PC-9 (cell line): ENCODE data around the gene FBLIM1. TPM values are rescaled to one million over a fixed set of nuclear protein-coding genes. Genes with fewer than 3 reads are reported as not detected.

ENCODE experiments used
- BruUV-seq: library from RNA; stranded (reverse); fragments of 400-500 nt; replicated peaks from 2 replicates; lab custom pipeline; 2021; lab: Mats Ljungman, UMichigan
- CTCF ChIA-PET: fragments of 300-600 bp; sonication (Branson Sonifier 250); formaldehyde crosslinking; loops from one replicate; lab custom pipeline; 2022; ENCODE audit warnings: antibody characterized with exemption; lab: Charles Lee
- POLR2A ChIA-PET: fragments of 300-600 bp; sonication (Branson Sonifier 250); formaldehyde crosslinking; loops from one replicate; lab custom pipeline; 2022; ENCODE audit warnings: antibody characterized with exemption; ENCODE audit not compliant: unreplicated experiment; lab: Charles Lee
- DNase-seq, 2 experiments: peaks; one replicate each; pipeline versions ENCODE4 v3.0.0 to v3.0.0-alpha.2; 2015 to 2022; ENCODE audit warnings: mixed read lengths in 1 of 2
- H2AFZ ChIP-seq: fragments of 200-600 bp; sonication (generic); 2 replicates; pipeline ENCODE4 v1.8.1; 2017; ENCODE audit warnings: antibody characterized with exemption
- H3F3A ChIP-seq: fragments of 200-600 bp; sonication (generic); 2 replicates; pipeline ENCODE4 v1.8.1; 2017; ENCODE audit warnings: antibody characterized with exemption, mild to moderate bottlenecking, low read depth; ENCODE audit not compliant: insufficient read depth
- H3K27ac ChIP-seq: fragments of 200-600 bp; sonication (generic); 2 replicates; pipeline ENCODE4 v1.6.1; 2016; ENCODE audit warnings: mixed run types
- H3K27me3 ChIP-seq: fragments of 200-600 bp; sonication (generic); 2 replicates; pipeline ENCODE4 v1.6.1; 2016; ENCODE audit warnings: low read depth, mixed run types; ENCODE audit not compliant: insufficient read depth
- H3K36me3 ChIP-seq: fragments of 200-600 bp; sonication (generic); 2 replicates; pipeline ENCODE4 v1.6.1; 2016; ENCODE audit warnings: low read depth, mixed run types
- H3K4me1 ChIP-seq: fragments of 200-600 bp; sonication (generic); replicated peaks from 2 replicates; pipeline ENCODE4 v1.6.1; 2016; ENCODE audit warnings: mixed run types; ENCODE audit not compliant: insufficient read depth
- H3K4me2 ChIP-seq: fragments of 200-600 bp; sonication (generic); 2 replicates; pipeline ENCODE4 v1.6.1; 2017; ENCODE audit warnings: mixed run types
- H3K4me3 ChIP-seq: fragments of 200-600 bp; sonication (generic); 2 replicates; pipeline ENCODE4 v1.6.1; 2016; ENCODE audit warnings: mixed run types
- H3K79me2 ChIP-seq: fragments of 200-600 bp; sonication (generic); 2 replicates; pipeline ENCODE4 v1.6.1; 2017; ENCODE audit warnings: low read depth, mixed run types
- H3K9me2 ChIP-seq: fragments of 200-600 bp; sonication (generic); 2 replicates; pipeline ENCODE4 v1.8.1; 2017; ENCODE audit warnings: mild to moderate bottlenecking; ENCODE audit not compliant: insufficient read depth
- H3K9me3 ChIP-seq: fragments of 200-600 bp; sonication (generic); 2 replicates; pipeline ENCODE4 v1.8.1; 2016; ENCODE audit warnings: low read depth; ENCODE audit not compliant: insufficient read depth
- H4K20me1 ChIP-seq: fragments of 200-600 bp; sonication (generic); 2 replicates; pipeline ENCODE4 v1.8.1; 2017; ENCODE audit not compliant: insufficient read depth
- CTCF ChIP-seq: fragments of 200-600 bp; sonication (generic); conservative IDR thresholded peaks from 2 replicates; pipeline ENCODE4 v1.6.1; 2017; ENCODE audit warnings: mixed run types, antibody characterized with exemption, mild to moderate bottlenecking, moderate library complexity
- EZH2 ChIP-seq: fragments of 200-600 bp; sonication (generic); IDR thresholded peaks from 2 replicates; pipeline ENCODE4 v1.8.0; 2017; ENCODE audit warnings: antibody characterized with exemption, low read depth
- intact Hi-C: fragments of 100-400 bp; cut with micrococcal nuclease; formaldehyde crosslinking; loops from one replicate; pipeline ENCODE4 v1.10.0; 2022; ENCODE audit not compliant: unreplicated experiment
- total RNA-seq: library from RNA; stranded (reverse); gene quantifications from 2 replicates; pipeline ENCODE4 v1.2.3, GENCODE V29; 2021

The FBLIM1 gene
- total RNA-seq, 1 experiment from 2014 or later = 57.2 TPM

GRCh38 chr1:15722836-15723532 is 35.6 kb upstream of the FBLIM1 start:
- H3K9me3 ChIP-seq = no peaks in the 10 kb centered on the region
- H3K4me1 ChIP-seq = no peaks in the 10 kb centered on the region
- H2AFZ ChIP-seq = no peak overlapping the region
- no peaks in the 10 kb centered on the region for H3K9me2 ChIP-seq
- ChIA-PET CTCF (no interaction called here), POLR2A (no interaction called here)
- no peaks in the 10 kb centered on the region for H3F3A ChIP-seq
- DNase-seq = no peak
- no peaks in the 10 kb centered on the region for H3K27me3 ChIP-seq
- H3K36me3 ChIP-seq = no peaks in the 10 kb centered on the region
- intact Hi-C loops = no loop called here
- TF ChIP-seq EZH2 (no peak), CTCF (no peak)
- H3K27ac ChIP-seq = no peak overlapping the region
- H4K20me1 ChIP-seq = no peaks in the 10 kb centered on the region
- H3K79me2 ChIP-seq = no peaks in the 10 kb centered on the region
- H3K4me3 ChIP-seq = no peak overlapping the region
- no peak overlapping the region for H3K4me2 ChIP-seq
- BruUV-seq = no TSS peak

GRCh38 chr1:15723631-15724246 is 34.9 kb upstream of the FBLIM1 start:
- TF ChIP-seq CTCF (no peak), EZH2 (no peak)
- DNase-seq = no peak
- no TSS peak for BruUV-seq
- CTCF ChIA-PET = no interaction called here
- intact Hi-C loops = no loop called here
- Histone ChIP-seq H3K9me3 (no peaks in the 10 kb centered on the region), H3K9me2 (no peaks in the 10 kb centered on the region), H3K4me3 (no peak overlapping the region), H3K4me2 (no peak overlapping the region), H3K79me2 (no peaks in the 10 kb centered on the region), H3K36me3 (no peaks in the 10 kb centered on the region), H4K20me1 (no peaks in the 10 kb centered on the region), H3F3A (no peaks in the 10 kb centered on the region), H3K27me3 (no peaks in the 10 kb centered on the region), H3K27ac (no peak overlapping the region), H3K4me1 (no peaks in the 10 kb centered on the region), H2AFZ (no peak overlapping the region)
- POLR2A ChIA-PET = no interaction called here

DNA sequence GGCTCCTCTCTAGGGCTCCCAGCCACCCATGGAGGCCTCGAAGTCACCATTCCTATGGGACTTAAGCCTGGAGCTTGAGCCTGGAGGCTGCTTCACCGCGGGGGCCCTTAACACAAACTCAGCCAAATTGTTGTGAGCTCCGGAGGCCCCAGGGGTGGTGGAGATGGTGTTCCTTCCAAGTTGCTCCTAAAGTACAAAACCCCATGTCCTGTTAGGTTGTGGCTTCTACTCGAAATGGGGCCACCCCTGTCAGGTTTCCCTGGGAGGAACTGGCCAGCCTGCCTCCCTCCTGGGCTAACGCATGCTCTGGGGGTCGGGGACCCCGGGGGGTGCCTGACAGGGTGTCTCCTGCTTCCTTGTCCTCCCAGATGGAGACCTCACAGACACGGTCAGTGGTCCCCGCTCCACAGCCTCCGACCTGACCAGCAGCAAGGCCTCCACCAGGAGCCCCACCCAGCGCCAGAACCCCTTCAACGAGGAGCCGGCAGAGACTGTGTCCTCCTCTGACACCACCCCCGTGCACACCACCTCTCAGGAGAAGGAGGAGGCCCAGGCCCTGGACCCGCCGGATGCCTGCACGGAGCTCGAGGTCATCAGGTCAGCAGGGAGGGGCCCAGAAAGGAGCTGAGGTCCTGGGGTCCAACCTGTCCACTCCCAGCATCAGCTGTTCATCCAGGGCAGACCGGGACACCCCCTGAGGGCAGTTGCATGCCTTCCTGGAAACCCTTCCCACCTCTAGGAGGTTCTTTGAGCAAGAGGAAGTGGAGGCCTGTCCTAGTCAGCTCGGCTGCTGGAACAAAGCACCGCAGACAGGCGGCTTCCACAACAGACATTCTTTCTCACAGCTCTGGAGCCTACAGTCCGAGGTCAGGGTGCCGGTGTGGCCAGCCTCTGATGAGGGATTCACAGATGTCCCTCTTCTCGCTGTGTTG is 33.4 kb upstream of the FBLIM1 start:
- H3K36me3 ChIP-seq = no peaks in the 10 kb centered on the region

More for the DNA sequence above, 33.4 kb upstream of the FBLIM1 start:
- ChIA-PET POLR2A (no interaction called here), CTCF (no interaction called here)
- no peak overlapping the region for H3K4me3 ChIP-seq
- H3F3A ChIP-seq = no peaks in the 10 kb centered on the region
- H3K4me1 ChIP-seq = no peaks in the 10 kb centered on the region
- H3K27me3 ChIP-seq = no peaks in the 10 kb centered on the region
- H3K9me3 ChIP-seq = no peaks in the 10 kb centered on the region
- no TSS peak for BruUV-seq
- H3K79me2 ChIP-seq = no peaks in the 10 kb centered on the region
- no peak for TF ChIP-seq EZH2
- TF ChIP-seq CTCF = no peak
- no peak overlapping the region for H3K27ac ChIP-seq
- H3K9me2 ChIP-seq = no peaks in the 10 kb centered on the region
- H2AFZ ChIP-seq = no peak overlapping the region
- no peak overlapping the region for H3K4me2 ChIP-seq
- DNase-seq = no peak
- no peaks in the 10 kb centered on the region for H4K20me1 ChIP-seq
- intact Hi-C loops = no loop called here
